WI38 (cell line): ENCODE measurements around the gene GRIN3B.

Experiments
- H3K4me3 ChIP-seq: 2 replicates; pipeline ENCODE4 v1.5.1; 2011; ENCODE audit warnings: low read depth, mild to moderate bottlenecking, control low read depth, low read length
- CTCF ChIP-seq: IDR thresholded peaks from 2 replicates; pipeline ENCODE4 v1.5.1; 2012; ENCODE audit warnings: low read depth, mild to moderate bottlenecking, control low read depth, low read length

GRIN3B gene

DNA sequence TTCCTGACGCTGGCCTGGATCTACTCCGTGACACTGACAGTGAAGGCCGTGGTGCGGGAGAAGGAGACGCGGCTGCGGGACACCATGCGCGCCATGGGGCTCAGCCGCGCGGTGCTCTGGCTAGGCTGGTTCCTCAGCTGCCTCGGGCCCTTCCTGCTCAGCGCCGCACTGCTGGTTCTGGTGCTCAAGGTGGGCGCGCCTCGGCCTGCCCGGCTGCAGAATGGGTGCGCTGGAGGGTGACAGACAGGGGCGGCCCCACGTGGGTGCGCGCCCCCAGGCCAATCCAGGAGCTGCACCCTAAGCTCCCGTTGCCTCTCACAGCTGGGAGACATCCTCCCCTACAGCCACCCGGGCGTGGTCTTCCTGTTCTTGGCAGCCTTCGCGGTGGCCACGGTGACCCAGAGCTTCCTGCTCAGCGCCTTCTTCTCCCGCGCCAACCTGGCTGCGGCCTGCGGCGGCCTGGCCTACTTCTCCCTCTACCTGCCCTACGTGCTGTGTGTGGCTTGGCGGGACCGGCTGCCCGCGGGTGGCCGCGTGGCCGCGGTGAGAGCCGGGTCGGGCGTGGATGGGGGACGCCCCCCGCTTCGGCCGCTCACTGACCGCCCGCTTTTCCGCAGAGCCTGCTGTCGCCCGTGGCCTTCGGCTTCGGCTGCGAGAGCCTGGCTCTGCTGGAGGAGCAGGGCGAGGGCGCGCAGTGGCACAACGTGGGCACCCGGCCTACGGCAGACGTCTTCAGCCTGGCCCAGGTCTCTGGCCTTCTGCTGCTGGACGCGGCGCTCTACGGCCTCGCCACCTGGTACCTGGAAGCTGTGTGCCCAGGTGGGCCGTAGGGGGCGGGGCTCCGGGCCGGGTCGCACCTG is 46.8 kb downstream of the GRIN3B start:
- no peak for TF ChIP-seq CTCF
- H3K4me3 ChIP-seq: no peak overlapping the region

GRCh38 chr19:1047696-1048147 is 47.5 kb downstream of the GRIN3B start:
- no peak for TF ChIP-seq CTCF
- no peak overlapping the region for H3K4me3 ChIP-seq

- TF ChIP-seq CTCF: no peak
- no peak overlapping the region for H3K4me3 ChIP-seq
These were observed 48.9 kb downstream of the GRIN3B start for GRCh38 chr19:1049106-1049505.

DNA sequence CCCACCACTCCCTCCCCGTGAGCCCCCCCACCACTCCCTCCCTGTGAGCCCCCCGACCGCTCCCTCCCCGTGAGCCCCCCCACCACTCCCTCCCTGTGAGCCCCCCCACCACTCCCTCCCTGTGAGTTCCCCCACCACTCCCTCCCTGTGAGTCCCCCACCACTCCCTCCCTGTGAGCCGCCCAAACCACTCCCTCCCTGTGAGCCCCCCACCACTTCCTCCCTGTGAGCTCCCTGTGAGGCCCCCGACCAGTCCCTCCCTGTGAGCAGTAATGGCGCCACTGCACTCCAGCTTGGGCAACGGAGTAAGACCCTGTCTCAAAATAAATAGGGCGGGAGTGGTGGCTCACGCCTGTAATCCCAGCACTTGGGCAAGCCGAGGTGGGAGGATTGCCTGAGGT is 49.6 kb downstream of the GRIN3B start:
- no peak overlapping the region for H3K4me3 ChIP-seq
- TF ChIP-seq CTCF: no peak

DNA sequence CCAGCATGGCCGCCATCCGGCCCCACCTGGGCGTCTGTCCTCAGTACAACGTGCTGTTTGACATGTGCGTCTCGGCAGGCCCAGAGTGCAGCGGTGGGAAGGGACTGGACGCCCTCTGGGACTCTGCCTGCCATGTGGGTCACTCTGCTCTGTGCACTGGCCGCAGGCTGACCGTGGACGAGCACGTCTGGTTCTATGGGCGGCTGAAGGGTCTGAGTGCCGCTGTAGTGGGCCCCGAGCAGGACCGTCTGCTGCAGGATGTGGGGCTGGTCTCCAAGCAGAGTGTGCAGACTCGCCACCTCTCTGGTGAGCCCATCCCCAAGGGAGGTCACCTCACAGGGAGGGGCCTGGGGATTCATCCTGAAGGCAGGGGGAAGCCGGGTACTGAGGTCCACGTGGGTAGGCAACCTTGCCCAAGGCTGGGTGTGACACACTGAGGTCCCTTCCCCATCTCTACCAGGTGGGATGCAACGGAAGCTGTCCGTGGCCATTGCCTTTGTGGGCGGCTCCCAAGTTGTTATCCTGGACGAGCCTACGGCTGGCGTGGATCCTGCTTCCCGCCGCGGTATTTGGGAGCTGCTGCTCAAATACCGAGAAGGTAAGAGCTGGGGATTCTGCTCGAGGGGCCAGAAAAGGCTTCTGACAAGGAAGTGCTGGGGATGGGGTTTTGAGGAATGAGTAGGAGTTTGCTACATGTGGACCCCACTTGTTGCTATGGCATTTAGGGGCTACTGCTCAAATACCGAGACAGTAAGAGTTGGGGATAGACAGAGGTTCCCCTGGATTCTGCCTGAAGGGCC is 51.0 kb downstream of the GRIN3B start:
- no peak for TF ChIP-seq CTCF

GRCh38 chr19:1051791-1052190 is 51.6 kb downstream of the GRIN3B start:
- TF ChIP-seq CTCF: no peak
- H3K4me3 ChIP-seq: no peak overlapping the region

More for the DNA sequence above, 51.0 kb downstream of the GRIN3B start:
- H3K4me3 ChIP-seq: no peak overlapping the region

- no peak for TF ChIP-seq CTCF
- H3K4me3 ChIP-seq: no peak overlapping the region
These were observed 52.2 kb downstream of the GRIN3B start for GRCh38 chr19:1052349-1052975.
